Lung (tissue), 12 donors: ENCODE data around the gene CLCN3. TPM values are rescaled to one million over a fixed set of nuclear protein-coding genes. Genes with fewer than 3 reads are reported as not detected.
"Not testable (repeated sequence)": the region's sequence is repeated elsewhere in the genome, so short reads cannot be mapped to it uniquely, and the experiment has no call there.

Experiments
- ATAC-seq: fragments of 200-7000 bp; cut with Tn5 transposase; one replicate; pipeline ENCODE4 v1.9.1; 2020; ENCODE audit warnings: moderate number of reproducible peaks; ENCODE audit not compliant: insufficient read depth, low FRiP score
- DNase-seq, 3 donors: peaks; one replicate each; pipeline ENCODE4 v3.0.0-alpha.2; 2013 to 2017
- H3K27ac ChIP-seq, 2 donors: one replicate each; pipeline ENCODE4 v1.5.1; 2013; ENCODE audit warnings: mild to moderate bottlenecking in 2 of 2, moderate library complexity in 2 of 2, control low read depth in 1 of 2, inconsistent platforms in 1 of 2, low read depth in 1 of 2, low read length in 1 of 2
- H3K27me3 ChIP-seq, 3 donors: one replicate each; pipeline ENCODE4 v1.5.1; 2013; ENCODE audit warnings: low read length in 2 of 3; ENCODE audit not compliant: control insufficient read depth in 3 of 3, insufficient read depth in 3 of 3
- H3K36me3 ChIP-seq, 4 donors: one replicate each; pipeline ENCODE4 v1.5.1; 2013; ENCODE audit warnings: low read length in 4 of 4, mild to moderate bottlenecking in 1 of 4, moderate library complexity in 1 of 4; ENCODE audit not compliant: control insufficient read depth in 4 of 4, insufficient read depth in 4 of 4
- H3K4me1 ChIP-seq, 5 donors: one replicate each; pipeline ENCODE4 v1.5.1; 2013; ENCODE audit warnings: low read length in 5 of 5, mild to moderate bottlenecking in 2 of 5, moderate library complexity in 1 of 5; ENCODE audit not compliant: control insufficient read depth in 5 of 5, insufficient read depth in 5 of 5
- H3K4me3 ChIP-seq: one replicate; pipeline ENCODE4 v1.5.1; 2013; ENCODE audit warnings: mild to moderate bottlenecking, control low read depth, moderate library complexity
- H3K9ac ChIP-seq, 2 donors: one replicate each; pipeline ENCODE4 v1.5.1; 2013; ENCODE audit warnings: low read length in 2 of 2, control low read depth in 1 of 2; ENCODE audit not compliant: insufficient read depth in 1 of 2
- H3K9me3 ChIP-seq, 4 donors: one replicate each; pipeline ENCODE4 v1.5.1; 2013; ENCODE audit warnings: low read length in 3 of 4, mild to moderate bottlenecking in 1 of 4, moderate library complexity in 1 of 4; ENCODE audit not compliant: control insufficient read depth in 4 of 4, insufficient read depth in 3 of 4
- WGBS, 2 donors: extraction: QIAGEN DNeasy Blood & Tissue Kit; methylation state at CpG; one replicate each; pipeline ENCODE4 v1.1.7; 2013; 5-methylcytosine and 5-hydroxymethylcytosine counted together
- polyA plus RNA-seq, 2 donors: library from polyadenylated mRNA; stranded (reverse); fragments of 200-250 nt; gene quantifications; one replicate each; pipeline ENCODE4 v1.2.1, GENCODE V29; 2013
- total RNA-seq, 2 donors: library from RNA; depleted of rRNA in 1 of 2; stranded (reverse); fragments of >200 nt in 1 of 2; gene quantifications; one replicate each; pipeline ENCODE4 v1.2.1, GENCODE V29; 2014 to 2021
- TF ChIP-seq, protein P1 (sequence below): IDR thresholded peaks from 2 replicates; pipeline ENCODE4 v1.5.1; 2012; ENCODE audit warnings: mild to moderate bottlenecking; ENCODE audit errors: control extremely low read depth, extremely low read depth
- donor health status: control.
- donor health status: control.
- donor health status: Bipolar disorder and iron deficiency.
- donor health status: healthy.
- donor health status: DM: yes; HTN: yes; CAD: no.

CLCN3 gene
- total and polyA plus RNA-seq, 4 donors: 11.0 to 59.6 (median 27.6) TPM

DNA sequence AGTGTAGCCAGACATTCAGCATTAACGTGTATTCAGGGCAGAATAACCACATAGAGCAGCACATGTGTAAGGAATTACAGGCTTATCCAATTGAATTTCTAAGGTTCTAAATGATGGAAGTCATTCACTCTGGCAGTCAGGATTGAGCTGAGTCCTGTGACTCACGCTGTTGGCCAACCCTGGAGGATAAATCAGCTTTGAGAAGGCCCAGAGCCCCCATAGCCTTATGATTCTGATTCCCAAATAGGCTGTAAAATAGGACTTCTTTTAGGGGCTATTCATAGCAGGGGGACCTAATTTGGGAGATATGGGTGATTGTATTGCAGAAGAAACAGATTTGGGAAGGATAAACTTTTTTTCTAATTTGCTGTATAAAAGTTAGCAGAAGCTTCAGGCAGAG is 145.5 kb downstream of the CLCN3 start:
- H3K27ac ChIP-seq: no peak overlapping the region
- no peaks in the 10 kb centered on the region for H3K36me3 ChIP-seq
- H3K27me3 ChIP-seq: no peaks in the 10 kb centered on the region
- ATAC-seq (no peak), DNase-seq (no peak)
- TF ChIP-seq, protein P1, sequence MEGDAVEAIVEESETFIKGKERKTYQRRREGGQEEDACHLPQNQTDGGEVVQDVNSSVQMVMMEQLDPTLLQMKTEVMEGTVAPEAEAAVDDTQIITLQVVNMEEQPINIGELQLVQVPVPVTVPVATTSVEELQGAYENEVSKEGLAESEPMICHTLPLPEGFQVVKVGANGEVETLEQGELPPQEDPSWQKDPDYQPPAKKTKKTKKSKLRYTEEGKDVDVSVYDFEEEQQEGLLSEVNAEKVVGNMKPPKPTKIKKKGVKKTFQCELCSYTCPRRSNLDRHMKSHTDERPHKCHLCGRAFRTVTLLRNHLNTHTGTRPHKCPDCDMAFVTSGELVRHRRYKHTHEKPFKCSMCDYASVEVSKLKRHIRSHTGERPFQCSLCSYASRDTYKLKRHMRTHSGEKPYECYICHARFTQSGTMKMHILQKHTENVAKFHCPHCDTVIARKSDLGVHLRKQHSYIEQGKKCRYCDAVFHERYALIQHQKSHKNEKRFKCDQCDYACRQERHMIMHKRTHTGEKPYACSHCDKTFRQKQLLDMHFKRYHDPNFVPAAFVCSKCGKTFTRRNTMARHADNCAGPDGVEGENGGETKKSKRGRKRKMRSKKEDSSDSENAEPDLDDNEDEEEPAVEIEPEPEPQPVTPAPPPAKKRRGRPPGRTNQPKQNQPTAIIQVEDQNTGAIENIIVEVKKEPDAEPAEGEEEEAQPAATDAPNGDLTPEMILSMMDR: no peak
- WGBS, 2 donors: 92 to 94% methylated on average over 2 of the region's 2 CpGs
- H3K9ac ChIP-seq: no peak overlapping the region
- H3K4me1 ChIP-seq: peaks cover 0 to 15% (median 0%) of the 10 kb centered on the region in 5 donors
- peaks cover 0 to 3% (median 0%) of the 10 kb centered on the region in 4 donors for H3K9me3 ChIP-seq
- H3K4me3 ChIP-seq: no peak overlapping the region

DNA sequence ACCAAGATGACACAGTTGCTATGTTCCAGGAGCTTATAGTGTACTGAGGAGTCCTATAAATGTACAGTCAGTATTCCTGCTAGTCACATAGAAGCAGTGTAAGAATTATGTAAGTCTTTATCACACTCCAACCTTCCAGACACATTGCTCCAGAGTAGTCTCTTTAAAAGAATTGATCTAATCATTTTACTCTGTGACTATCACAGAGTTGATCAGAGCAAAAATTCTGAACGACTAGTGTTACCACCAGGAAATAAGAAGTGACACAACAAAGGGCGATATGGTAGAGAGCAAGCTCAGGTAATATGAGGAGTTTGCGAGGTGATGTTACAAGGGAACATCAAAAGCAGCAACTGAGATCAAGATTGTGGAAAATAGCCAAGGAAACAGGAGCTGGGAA is 146.4 kb downstream of the CLCN3 start:
- no peaks in the 10 kb centered on the region for H3K27me3 ChIP-seq
- H3K9ac ChIP-seq: no peak overlapping the region
- no peaks in the 10 kb centered on the region for H3K36me3 ChIP-seq
- H3K9me3 ChIP-seq: peaks cover 0 to 3% (median 0%) of the 10 kb centered on the region in 4 donors
- 82 to 92% methylated on average over 3 of the region's 3 CpGs for WGBS, 2 donors
- TF ChIP-seq, protein P1: no peak
- no peak overlapping the region for H3K27ac ChIP-seq
- no peak for DNase-seq
- no peak for ATAC-seq
- no peak overlapping the region for H3K4me3 ChIP-seq
- H3K4me1 ChIP-seq: peaks cover 0 to 15% (median 0%) of the 10 kb centered on the region in 5 donors

DNA sequence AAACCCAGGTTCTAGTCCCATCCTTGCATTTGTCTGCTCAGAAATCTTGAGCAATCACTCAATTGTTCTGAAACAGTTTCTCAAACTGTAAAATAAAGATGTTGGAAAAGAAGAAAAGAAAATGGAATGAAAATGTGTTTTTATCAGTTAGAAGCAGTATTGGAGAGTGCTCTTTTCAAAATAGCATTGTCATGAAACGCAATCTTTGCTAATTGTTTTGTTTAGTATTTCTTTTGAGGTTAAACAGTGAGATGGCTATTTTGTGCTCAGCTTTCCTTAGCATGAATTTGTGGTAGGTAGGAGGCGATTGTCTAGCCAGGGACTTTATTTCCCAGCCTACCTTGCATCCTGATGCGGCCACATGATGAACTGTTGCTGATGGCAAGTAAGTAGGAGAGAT is 148.0 kb downstream of the CLCN3 start:
- no peak for ATAC-seq
- no peaks in the 10 kb centered on the region for H3K27me3 ChIP-seq
- no peaks in the 10 kb centered on the region for H3K36me3 ChIP-seq
- WGBS, 2 donors: 88 to 94% methylated on average over 3 of the region's 3 CpGs
- peaks cover 0 to 15% (median 0%) of the 10 kb centered on the region in 5 donors for H3K4me1 ChIP-seq
- TF ChIP-seq, protein P1: no peak
- no peak for DNase-seq
- no peak overlapping the region for H3K9ac ChIP-seq
- H3K9me3 ChIP-seq: peaks cover 0 to 3% (median 0%) of the 10 kb centered on the region in 4 donors
- H3K27ac ChIP-seq: no peak overlapping the region
- no peak overlapping the region for H3K4me3 ChIP-seq

DNA sequence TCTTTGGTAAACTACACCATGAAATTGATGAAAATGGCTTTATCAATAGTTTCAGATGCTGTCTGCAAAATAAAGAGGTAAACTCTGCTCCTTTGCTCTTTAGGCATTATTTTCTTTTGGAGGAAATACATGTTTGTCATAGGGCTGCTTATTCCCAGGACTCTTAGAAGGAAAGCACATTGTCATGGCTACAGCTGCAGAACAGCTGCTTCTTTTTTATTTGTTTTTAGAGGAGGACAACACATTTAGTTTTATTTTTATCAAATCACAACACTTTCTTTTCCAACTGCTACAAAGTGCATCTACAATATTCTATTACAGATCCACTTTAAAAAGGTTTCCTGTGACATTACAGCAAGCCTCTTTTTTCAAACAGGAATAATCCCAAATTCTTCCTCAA is 150.0 kb downstream of the CLCN3 start:
- TF ChIP-seq, protein P1: no peak
- Histone ChIP-seq H3K9ac (no peak overlapping the region), H3K27ac (no peak overlapping the region), H3K36me3 (no peaks in the 10 kb centered on the region), H3K27me3 (peaks cover 0 to 6% (median 2%) of the 10 kb centered on the region in 3 donors), H3K4me1 (peaks cover 0 to 23% (median 6%) of the 10 kb centered on the region in 5 donors), H3K9me3 (peaks cover 0 to 2% (median 0%) of the 10 kb centered on the region in 4 donors), H3K4me3 (no peak overlapping the region)
- ATAC-seq: no peak
- DNase-seq: peak; percentile 15 to 70 (median 69)

DNA sequence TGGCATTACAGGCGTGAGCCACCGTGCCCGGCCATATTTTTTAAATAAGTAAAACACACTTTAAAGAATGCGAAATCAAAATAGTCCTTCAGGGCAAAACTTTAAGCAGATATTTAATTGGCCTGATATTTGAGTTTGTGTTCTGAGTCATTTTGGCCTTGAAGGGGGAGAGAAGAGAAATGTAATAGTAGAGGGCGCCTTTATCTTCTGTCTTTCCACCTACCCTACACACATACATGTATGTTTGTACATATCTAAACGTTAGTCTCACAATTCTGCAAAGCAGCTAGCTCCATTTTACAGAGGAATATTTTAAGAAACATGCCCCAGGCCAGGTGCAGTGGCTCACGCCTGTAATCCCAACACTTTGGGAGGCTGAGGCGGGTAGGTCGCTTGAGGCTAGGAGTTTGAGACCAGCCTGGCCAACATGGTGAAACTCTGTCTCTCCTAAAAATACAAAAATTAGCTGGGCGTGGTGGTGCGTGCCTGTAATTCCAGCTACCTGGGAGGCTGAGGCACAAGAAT is 151.2 kb downstream of the CLCN3 start:
- peaks cover 0 to 23% (median 6%) of the 10 kb centered on the region in 5 donors for H3K4me1 ChIP-seq
- H3K27me3 ChIP-seq, H3K9ac ChIP-seq, H3K9me3 ChIP-seq, DNase-seq, H3K4me3 ChIP-seq, ATAC-seq, H3K27ac ChIP-seq, H3K36me3 ChIP-seq: not testable (repeated sequence)
- WGBS, 2 donors: 89 to 93% methylated on average over 11 of the region's 11 CpGs
